SK-N-SH treated with all-trans-retinoic acid at 6 μM for 48 hours (cell line): ENCODE measurements around the gene SLC44A3.

Source experiments
- BACH2 ChIP-seq: fragments of 250-450 bp; sonication (Bioruptor Pico); IDR thresholded peaks from 2 replicates; pipeline ENCODE4 v1.9.0; 2021; ENCODE audit warnings: mild to moderate bottlenecking, borderline replicate concordance
- CREB5 ChIP-seq: fragments of 250-450 bp; sonication (Bioruptor Pico); IDR thresholded peaks from 2 replicates; pipeline ENCODE4 v1.5.1; 2020; ENCODE audit warnings: low read depth, mild to moderate bottlenecking, moderate library complexity
- CSDC2 ChIP-seq: fragments of 250-450 bp; sonication (Bioruptor Pico); IDR thresholded peaks from 2 replicates; pipeline ENCODE4 v1.5.0; 2020; ENCODE audit warnings: mild to moderate bottlenecking, moderate library complexity
- ESRRG ChIP-seq: fragments of 250-450 bp; sonication (Bioruptor Pico); IDR thresholded peaks from 2 replicates; pipeline ENCODE4 v1.6.1; 2021; ENCODE audit warnings: mild to moderate bottlenecking
- PPARA ChIP-seq: fragments of 250-450 bp; sonication (Bioruptor Pico); IDR thresholded peaks from 2 replicates; pipeline ENCODE4 v1.5.0; 2020; ENCODE audit warnings: mild to moderate bottlenecking, borderline replicate concordance
- RARB ChIP-seq: fragments of 250-450 bp; sonication (Bioruptor Pico); IDR thresholded peaks from 2 replicates; pipeline ENCODE4 v1.8.0; 2021; ENCODE audit warnings: mild to moderate bottlenecking, moderate library complexity
- TCF4 ChIP-seq: fragments of 250-450 bp; sonication (Bioruptor Pico); IDR thresholded peaks from 2 replicates; pipeline ENCODE4 v1.8.0; 2021; ENCODE audit warnings: mild to moderate bottlenecking, moderate library complexity, borderline replicate concordance
- TOX ChIP-seq: fragments of 250-450 bp; sonication (Bioruptor Pico); IDR thresholded peaks from 2 replicates; pipeline ENCODE4 v1.8.0; 2021; ENCODE audit warnings: mild to moderate bottlenecking, moderate library complexity, borderline replicate concordance
- TSHZ2 ChIP-seq: fragments of 250-450 bp; sonication (Bioruptor Pico); IDR thresholded peaks from 2 replicates; pipeline ENCODE4 v1.5.0; 2020; ENCODE audit warnings: mild to moderate bottlenecking, moderate library complexity
- ZC3H10 ChIP-seq: fragments of 250-450 bp; sonication (Bioruptor Pico); IDR thresholded peaks from 2 replicates; pipeline ENCODE4 v1.5.1; 2021; ENCODE audit warnings: mild to moderate bottlenecking, moderate library complexity
- ZFP30 ChIP-seq: fragments of 450-650 bp; formaldehyde crosslinking; IDR thresholded peaks from 2 replicates; pipeline ENCODE4 v1.5.0; 2022; ENCODE audit warnings: mild to moderate bottlenecking, moderate library complexity
- ZNF565 ChIP-seq: fragments of 450-650 bp; formaldehyde crosslinking; conservative IDR thresholded peaks from 2 replicates; pipeline ENCODE4 v1.5.0; 2020; ENCODE audit warnings: low read depth, mild to moderate bottlenecking, moderate library complexity
- ZNF70 ChIP-seq: fragments of 450-650 bp; formaldehyde crosslinking; IDR thresholded peaks from 2 replicates; pipeline ENCODE4 v1.5.0; 2020; ENCODE audit warnings: mild to moderate bottlenecking, moderate library complexity
- TF ChIP-seq, protein P1 (sequence below): fragments of 250-450 bp; sonication (Bioruptor Pico); IDR thresholded peaks from 2 replicates; pipeline ENCODE4 v1.8.0; 2020; ENCODE audit warnings: mild to moderate bottlenecking, moderate library complexity, borderline replicate concordance

GRCh38 chr1:94790670-94791069, 29.5 kb upstream of the SLC44A3 start:
- TF ChIP-seq, protein P1, sequence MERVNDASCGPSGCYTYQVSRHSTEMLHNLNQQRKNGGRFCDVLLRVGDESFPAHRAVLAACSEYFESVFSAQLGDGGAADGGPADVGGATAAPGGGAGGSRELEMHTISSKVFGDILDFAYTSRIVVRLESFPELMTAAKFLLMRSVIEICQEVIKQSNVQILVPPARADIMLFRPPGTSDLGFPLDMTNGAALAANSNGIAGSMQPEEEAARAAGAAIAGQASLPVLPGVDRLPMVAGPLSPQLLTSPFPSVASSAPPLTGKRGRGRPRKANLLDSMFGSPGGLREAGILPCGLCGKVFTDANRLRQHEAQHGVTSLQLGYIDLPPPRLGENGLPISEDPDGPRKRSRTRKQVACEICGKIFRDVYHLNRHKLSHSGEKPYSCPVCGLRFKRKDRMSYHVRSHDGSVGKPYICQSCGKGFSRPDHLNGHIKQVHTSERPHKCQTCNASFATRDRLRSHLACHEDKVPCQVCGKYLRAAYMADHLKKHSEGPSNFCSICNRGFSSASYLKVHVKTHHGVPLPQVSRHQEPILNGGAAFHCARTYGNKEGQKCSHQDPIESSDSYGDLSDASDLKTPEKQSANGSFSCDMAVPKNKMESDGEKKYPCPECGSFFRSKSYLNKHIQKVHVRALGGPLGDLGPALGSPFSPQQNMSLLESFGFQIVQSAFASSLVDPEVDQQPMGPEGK (CRISPR knock-in tag) = no peak
- TF ChIP-seq ZC3H10 (CRISPR knock-in tag) (no peak), RARB (no peak), PPARA (CRISPR knock-in tag) (no peak), CREB5 (CRISPR knock-in tag) (no peak), TSHZ2 (CRISPR knock-in tag) (no peak), ESRRG (CRISPR knock-in tag) (no peak), BACH2 (no peak), TOX (CRISPR knock-in tag) (no peak), ZFP30 (no peak), CSDC2 (no peak), ZNF565 (no peak), TCF4 (CRISPR knock-in tag) (no peak), ZNF70 (CRISPR knock-in tag) (no peak)
